HG02759 (cell line): ENCODE data around the gene ASXL1.

Experiments used
- ATAC-seq: cut with Tn5 transposase; IDR thresholded peaks from one replicate; pipeline ENCODE4 v1.9.1; 2021; ENCODE audit warnings: mild to moderate bottlenecking, moderate library complexity; ENCODE audit not compliant: unreplicated experiment

ASXL1 gene

GRCh38 chr20:32438331-32438858 lies 80.3 kb downstream of the ASXL1 start:
- ATAC-seq: no peak

- ATAC-seq: no peak
Observed at GRCh38 chr20:32439132-32439829, 81.2 kb downstream of the ASXL1 start.

- no peak for ATAC-seq
Observed at GRCh38 chr20:32440069-32440757, 82.1 kb downstream of the ASXL1 start.

GRCh38 chr20:32440758-32441078 lies 82.6 kb downstream of the ASXL1 start:
- ATAC-seq: no peak

- ATAC-seq: no peak
Observed at GRCh38 chr20:32441638-32442037, 83.5 kb downstream of the ASXL1 start.

GRCh38 chr20:32442630-32443373 lies 84.7 kb downstream of the ASXL1 start:
- no peak for ATAC-seq

GRCh38 chr20:32443386-32443974 lies 85.3 kb downstream of the ASXL1 start:
- no peak for ATAC-seq

GRCh38 chr20:32444474-32445220 lies 86.5 kb downstream of the ASXL1 start:
- ATAC-seq: no peak

GRCh38 chr20:32445539-32446273 lies 87.6 kb downstream of the ASXL1 start:
- ATAC-seq: peak; percentile 63

GRCh38 chr20:32446301-32447100 lies 88.4 kb downstream of the ASXL1 start:
- no peak for ATAC-seq

- ATAC-seq: no peak
Observed at GRCh38 chr20:32447136-32448027, 89.3 kb downstream of the ASXL1 start.

GRCh38 chr20:32448306-32449056 lies 90.3 kb downstream of the ASXL1 start:
- no peak for ATAC-seq

- ATAC-seq: no peak
Observed at GRCh38 chr20:32449057-32449889, 91.1 kb downstream of the ASXL1 start.

GRCh38 chr20:32449890-32450401 lies 91.8 kb downstream of the ASXL1 start:
- no peak for ATAC-seq

GRCh38 chr20:32450484-32451061 lies 92.4 kb downstream of the ASXL1 start:
- no peak for ATAC-seq

- no peak for ATAC-seq
Observed at GRCh38 chr20:32451340-32451681, 93.2 kb downstream of the ASXL1 start.
